Naive thymus-derived CD8-positive, alpha-beta T cell (primary cell): ENCODE data around the gene CELF6. TPM values are rescaled to one million over a fixed set of nuclear protein-coding genes. Genes with fewer than 3 reads are reported as not detected.

Experiments used
- polyA plus RNA-seq, 3 donors: library from polyadenylated mRNA; unstranded; fragments of 300-500 nt; fragmentation: Illumina TruSeq; gene quantifications; one replicate each; pipeline ENCODE4 v1.2.3, GENCODE V29; 2021
- total RNA-seq, 8 experiments: library from RNA in 2 of 8; stranded (reverse) in 2 of 8; gene quantifications; one replicate each; pipeline ENCODE4 v1.2.3 and lab custom pipeline; 2021 to 2026

Gene CELF6
- total and polyA plus RNA-seq, 5 experiments from 2014 or later: 0.18 to 5.9 (median 4.7) TPM; not detected in 2

Other genes starting within 250 kb of the CELF6 start
- gene MYO9A, start 202.0 kb downstream of the CELF6 start, total RNA-seq: 10 to 100 TPM; 44.0 to 45.2 TPM
- gene MYO9A, start 202.0 kb downstream of the CELF6 start, polyA plus RNA-seq: 10 to 100 TPM; 11.7 to 13.3 (median 12.9) TPM
- 1 to 10 TPM; 1.4 to 2.2 TPM for gene SENP8, start 201.8 kb downstream of the CELF6 start, total RNA-seq
- gene SENP8, start 201.8 kb downstream of the CELF6 start, polyA plus RNA-seq: 1 to 10 TPM in 1 of 3 donors, under 1 TPM in 2; 0.41 to 1.7 (median 0.98) TPM
- gene GRAMD2A, start 122.4 kb downstream of the CELF6 start, total RNA-seq: not detected
- not detected for gene GRAMD2A, start 122.4 kb downstream of the CELF6 start, polyA plus RNA-seq
- 100 to 1,000 TPM; 277 to 285 TPM for gene PKM, start 89.0 kb downstream of the CELF6 start, total RNA-seq
- gene PKM, start 89.0 kb downstream of the CELF6 start, polyA plus RNA-seq: 100 to 1,000 TPM; 305 to 330 (median 318) TPM
- gene PARP6, start 47.6 kb downstream of the CELF6 start, total RNA-seq: 100 to 1,000 TPM; 122 to 133 TPM
- 10 to 100 TPM; 13.1 to 38.2 (median 13.9) TPM for gene PARP6, start 47.6 kb downstream of the CELF6 start, polyA plus RNA-seq
- gene HEXA, start 55.9 kb upstream of the CELF6 start, total RNA-seq: 100 to 1,000 TPM; 102 to 110 TPM
- gene HEXA, start 55.9 kb upstream of the CELF6 start, polyA plus RNA-seq: 100 to 1,000 TPM in 1 of 3 donors, 10 to 100 TPM in 2; 80.0 to 113 (median 94.7) TPM
- gene TMEM202, start 78.1 kb upstream of the CELF6 start, total RNA-seq: not detected
- not detected for gene TMEM202, start 78.1 kb upstream of the CELF6 start, polyA plus RNA-seq
- 100 to 1,000 TPM; 191 to 197 TPM for gene ARIH1, start 154.2 kb upstream of the CELF6 start, total RNA-seq
- gene ARIH1, start 154.2 kb upstream of the CELF6 start, polyA plus RNA-seq: 10 to 100 TPM; 10.3 to 19.0 (median 18.0) TPM